ENCODE data around the gene FCHO2. TPM values are rescaled to one million over a fixed set of nuclear protein-coding genes. Genes with fewer than 3 reads are reported as not detected.

Gene FCHO2
- total and polyA plus RNA-seq, 2 of the 8 experiments (the other 6 are each of a cell fraction or from before 2014, with no cell fraction given), result 4.3 to 15.7 TPM

DNA sequence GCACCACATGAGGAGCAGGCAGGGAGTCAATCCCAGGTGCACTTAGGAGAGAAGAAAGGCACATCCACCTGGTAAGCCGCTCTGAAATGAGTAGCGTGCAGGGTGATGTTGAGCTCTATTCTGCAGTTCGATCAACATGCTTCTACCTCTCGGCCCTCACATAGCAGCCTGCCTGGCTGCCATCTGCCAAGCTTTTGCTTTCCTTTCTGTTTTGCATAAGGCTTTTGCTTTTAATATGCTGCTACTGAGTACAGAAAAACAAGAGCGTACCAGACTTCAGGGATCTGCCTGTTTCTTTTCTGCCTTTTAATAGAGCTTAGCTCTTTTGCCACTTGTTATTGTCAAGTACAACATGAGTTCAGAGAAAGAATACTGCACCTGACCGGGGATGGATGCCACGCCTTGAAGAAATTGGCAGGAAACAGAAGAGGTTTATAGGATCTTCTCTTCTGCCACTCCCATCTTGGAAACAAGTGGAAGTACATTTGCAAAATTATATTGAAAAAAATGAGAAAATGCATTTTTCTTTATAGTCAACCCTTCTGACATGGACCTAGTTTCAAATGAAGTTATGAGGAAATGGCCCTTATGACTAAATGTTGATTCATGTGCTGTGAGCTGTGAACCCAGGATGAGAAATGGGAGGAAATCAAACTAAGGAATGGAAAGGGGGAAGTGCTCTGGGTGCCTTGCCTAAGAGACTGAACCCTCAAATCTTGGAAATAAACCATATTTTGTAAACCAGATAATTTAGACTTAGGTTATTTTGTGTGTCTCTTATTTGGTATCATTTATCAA, 4.0 kb upstream of the FCHO2 start:
- 94% methylated on average over 7 of the region's 7 CpGs; no CpG with 5 or more reads in 1 of the 2 experiments for WGBS, 2 experiments (ENCODE audit: extremely low coverage in 1 of 2, insufficient coverage in 1 of 2, insufficient read length in 1 of 2, insufficient replicate concordance in 2 of 2, low coverage in 1 of 2, low lambda C conversion rate in 2 of 2, missing lambda C conversion rate in 1 of 2)
- H3K9ac ChIP-seq (replicated peaks in 1 of 4; ENCODE audit: extremely low read depth in 1 of 4, low read depth in 3 of 4, low read length in 3 of 4), result no peak overlapping the region
- no peaks in the 10 kb centered on the region for H3K9me3 ChIP-seq (ENCODE audit: insufficient read depth in 2 of 2, low read depth in 1 of 2, low read length in 1 of 2)
- H2BK15ac ChIP-seq (ENCODE audit: low read length), result no peak overlapping the region
- no peaks in the 10 kb centered on the region for H3K36me3 ChIP-seq (ENCODE audit: control insufficient read depth in 2 of 4, insufficient read depth in 4 of 4, low read length in 3 of 4)
- CTCF ChIA-PET (ENCODE audit: partially characterized antibody), result interaction anchor here (1.0 kb wide), 1 partner anchor 16 kb away, joined by 4 read pairs; no protein-coding TSS in a partner anchor
- no peaks in the 10 kb centered on the region for H3K79me1 ChIP-seq (ENCODE audit: low read depth, low read length)
- H2AK5ac ChIP-seq (ENCODE audit: low read depth, low read length), result no peak overlapping the region
- H4K5ac ChIP-seq (ENCODE audit: insufficient read length, low read depth, low read length), result no peak overlapping the region
- no peak overlapping the region for H3K14ac ChIP-seq (ENCODE audit: insufficient read length)
- no peak overlapping the region for H4K91ac ChIP-seq (replicated peaks; ENCODE audit: insufficient read length, low read length)
- H3K27me3 ChIP-seq (replicated peaks in 1 of 4; ENCODE audit: control insufficient read depth in 3 of 4, extremely low read depth in 1 of 4, insufficient read depth in 3 of 4, low read length in 3 of 4), result no peaks in the 10 kb centered on the region; a peak in 1 of 7 replicates
- 0 out of 4 replicates have a peak, but pooled peaks cover 0 to 2% of the 10 kb centered on the region in 2 experiments for H3K79me2 ChIP-seq (ENCODE audit: control insufficient read depth in 1 of 2, insufficient read depth in 2 of 2, low read length in 2 of 2)
- H3K23ac ChIP-seq (ENCODE audit: insufficient read length), result no peak overlapping the region
- no peak for DNase-seq (ENCODE audit: low read depth in 1 of 2, low spot score in 2 of 2)
- peaks cover 0 to 8% (median 2%) of the 10 kb centered on the region in 4 experiments; a peak in 2 of 7 replicates for H3K4me1 ChIP-seq (replicated peaks in 1 of 4; ENCODE audit: control insufficient read depth in 3 of 4, insufficient read depth in 4 of 4, low read length in 3 of 4)
- H3K18ac ChIP-seq (ENCODE audit: extremely low read depth, low read length), result no peak overlapping the region
- H2AFZ ChIP-seq (ENCODE audit: low read length), result 0 out of 2 replicates have a peak overlapping the region, but pooled peaks have one; percentile 31
- H2BK20ac ChIP-seq (ENCODE audit: low read length), result no peak overlapping the region
- peaks cover 5% of the 10 kb centered on the region for H3K23me2 ChIP-seq (ENCODE audit: low read depth, low read length)
- H4K20me1 ChIP-seq (replicated peaks in 1 of 2; ENCODE audit: control insufficient read depth in 1 of 2, insufficient read depth in 2 of 2, low read length in 2 of 2), result no peaks in the 10 kb centered on the region
- no peak overlapping the region for H3K4me2 ChIP-seq (ENCODE audit: insufficient read depth in 1 of 2, low read depth in 2 of 2, low read length in 2 of 2)
- H3K27ac ChIP-seq (ENCODE audit: low read depth, low read length), result no peak overlapping the region
- H3K56ac ChIP-seq (replicated peaks; ENCODE audit: insufficient read length, low read depth, low read length), result no peak overlapping the region
- no peak overlapping the region for H2BK120ac ChIP-seq (replicated peaks; ENCODE audit: low read depth, low read length)
- POLR2A ChIA-PET (ENCODE audit: partially characterized antibody), result no interaction called here
- FAIRE-seq, result no peak
- no peak overlapping the region for H3K4me3 ChIP-seq (ENCODE audit: extremely low read depth in 1 of 4, insufficient read depth in 2 of 4, low read depth in 3 of 4, low read length in 4 of 4)
- no peak overlapping the region for H2BK5ac ChIP-seq (ENCODE audit: low read depth, low read length)
- no peak overlapping the region for H2BK12ac ChIP-seq (ENCODE audit: low read depth, low read length)
- no peak overlapping the region for H3K4ac ChIP-seq (replicated peaks; ENCODE audit: insufficient read length, low read depth, low read length)
- no peak overlapping the region for H4K8ac ChIP-seq (ENCODE audit: extremely low read depth, insufficient read depth, low read length)
- TF ChIP-seq SAP30 (IDR thresholded peaks at IDR 0.05; ENCODE audit: insufficient read depth, insufficient replicate concordance, low read length), result no peak
- no peak for TF ChIP-seq TEAD4 (IDR thresholded peaks at IDR 0.05; ENCODE audit: low read depth, low read length)
- TF ChIP-seq PHF8 (conservative IDR thresholded peaks at IDR 0.05; ENCODE audit: low read depth, low read length), result no peak
- TF ChIP-seq CHD1 (IDR thresholded peaks at IDR 0.05; ENCODE audit: low read depth, low read length), result no peak
- TF ChIP-seq CTBP2 (IDR thresholded peaks at IDR 0.05; ENCODE audit: borderline replicate concordance, insufficient read depth, insufficient read length, low read length), result no peak
- TF ChIP-seq, protein P1, sequence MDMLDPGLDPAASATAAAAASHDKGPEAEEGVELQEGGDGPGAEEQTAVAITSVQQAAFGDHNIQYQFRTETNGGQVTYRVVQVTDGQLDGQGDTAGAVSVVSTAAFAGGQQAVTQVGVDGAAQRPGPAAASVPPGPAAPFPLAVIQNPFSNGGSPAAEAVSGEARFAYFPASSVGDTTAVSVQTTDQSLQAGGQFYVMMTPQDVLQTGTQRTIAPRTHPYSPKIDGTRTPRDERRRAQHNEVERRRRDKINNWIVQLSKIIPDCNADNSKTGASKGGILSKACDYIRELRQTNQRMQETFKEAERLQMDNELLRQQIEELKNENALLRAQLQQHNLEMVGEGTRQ (IDR thresholded peaks at IDR 0.05; ENCODE audit: low read length), result no peak
- TF ChIP-seq RBBP5 (IDR thresholded peaks at IDR 0.05; ENCODE audit: borderline replicate concordance, low read depth, low read length), result no peak
- TF ChIP-seq JUND (IDR thresholded peaks at IDR 0.05; ENCODE audit: low read length), result no peak
- TF ChIP-seq SP4 (IDR thresholded peaks at IDR 0.05; ENCODE audit: low read length), result no peak
- TF ChIP-seq, protein P2, sequence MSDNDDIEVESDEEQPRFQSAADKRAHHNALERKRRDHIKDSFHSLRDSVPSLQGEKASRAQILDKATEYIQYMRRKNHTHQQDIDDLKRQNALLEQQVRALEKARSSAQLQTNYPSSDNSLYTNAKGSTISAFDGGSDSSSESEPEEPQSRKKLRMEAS (IDR thresholded peaks at IDR 0.05), result no peak
- no peak for TF ChIP-seq CREB1 (IDR thresholded peaks at IDR 0.05)
